Measurements from ENCODE around the gene ZNF182.
"Not testable (repeated sequence)": the region's sequence is repeated elsewhere in the genome, so short reads cannot be mapped to it uniquely, and the experiment has no call there.

- not testable (repeated sequence) for TF ChIP-seq CTCF, POLR2A (IDR thresholded peaks at IDR 0.05)
These were observed 38.3 kb downstream of the ZNF182 start for GRCh38 chrX:47965526-47965925.
